MG63 (cell line): ENCODE data around the gene WDR38. TPM values are rescaled to one million over a fixed set of nuclear protein-coding genes. Genes with fewer than 3 reads are reported as not detected.
A peak's percentile ranks its signal among the peaks of the same experiment; 100 is the strongest.

Experiments
- DNase-seq: peaks from one replicate; pipeline ENCODE4 v3.0.0-alpha.2; 2020
- H3K27me3 ChIP-seq: fragments of 250-450 bp; sonication (Bioruptor Pico); 2 replicates; pipeline ENCODE4 v1.5.1; 2020; ENCODE audit warnings: mild to moderate bottlenecking, moderate library complexity
- H3K36me3 ChIP-seq: fragments of 250-450 bp; sonication (Bioruptor Pico); 2 replicates; pipeline ENCODE4 v1.5.1; 2020; ENCODE audit warnings: mild to moderate bottlenecking, moderate library complexity
- H3K4me3 ChIP-seq: fragments of 250-450 bp; sonication (Bioruptor Pico); 2 replicates; pipeline ENCODE4 v1.5.1; 2020; ENCODE audit warnings: mild to moderate bottlenecking, moderate library complexity
- H3K9me3 ChIP-seq: fragments of 250-450 bp; sonication (Bioruptor Pico); 2 replicates; pipeline ENCODE4 v1.5.1; 2020; ENCODE audit warnings: mild to moderate bottlenecking, moderate library complexity
- total RNA-seq: library from RNA; depleted of rRNA; stranded (reverse); fragments of >200 nt; shearing (Covaris generic); gene quantifications from 2 replicates; pipeline ENCODE4 v1.2.3, GENCODE V29; 2014; ENCODE audit warnings: low replicate concordance

WDR38 gene
- total RNA-seq, 1 experiment from 2014 or later, result not detected

- no peak for DNase-seq
- no peak overlapping the region for H3K4me3 ChIP-seq
- no peaks in the 10 kb centered on the region for H3K27me3 ChIP-seq
- no peaks in the 10 kb centered on the region for H3K9me3 ChIP-seq
- no peaks in the 10 kb centered on the region for H3K36me3 ChIP-seq
Measured at GRCh38 chr9:124849801-124850200, 3.5 kb upstream of the WDR38 start.

GRCh38 chr9:124852121-124852828, 985 bp upstream of the WDR38 start:
- no peaks in the 10 kb centered on the region for H3K9me3 ChIP-seq
- no peak overlapping the region for H3K4me3 ChIP-seq
- no peaks in the 10 kb centered on the region for H3K27me3 ChIP-seq
- no peak for DNase-seq
- H3K36me3 ChIP-seq, result peaks cover 12% of the 10 kb centered on the region

GRCh38 chr9:124853605-124854143, 414 bp downstream of the WDR38 start:
- no peak for DNase-seq
- no peaks in the 10 kb centered on the region for H3K9me3 ChIP-seq
- no peaks in the 10 kb centered on the region for H3K27me3 ChIP-seq
- peak overlapping the region; percentile 36 for H3K4me3 ChIP-seq
- H3K36me3 ChIP-seq, result peaks cover 26% of the 10 kb centered on the region

GRCh38 chr9:124854161-124854560, 901 bp downstream of the WDR38 start:
- Histone ChIP-seq H3K9me3 (no peaks in the 10 kb centered on the region), H3K4me3 (no peak overlapping the region), H3K36me3 (peaks cover 30% of the 10 kb centered on the region), H3K27me3 (no peaks in the 10 kb centered on the region)
- DNase-seq, result no peak

- no peak overlapping the region for H3K4me3 ChIP-seq
- DNase-seq, result no peak
- peaks cover 37% of the 10 kb centered on the region for H3K36me3 ChIP-seq
- H3K27me3 ChIP-seq, result no peaks in the 10 kb centered on the region
- no peaks in the 10 kb centered on the region for H3K9me3 ChIP-seq
Measured at GRCh38 chr9:124854822-124855221, 1.6 kb downstream of the WDR38 start.

- Histone ChIP-seq H3K9me3 (no peaks in the 10 kb centered on the region), H3K27me3 (no peaks in the 10 kb centered on the region), H3K36me3 (peaks cover 44% of the 10 kb centered on the region), H3K4me3 (no peak overlapping the region)
- no peak for DNase-seq
Measured at GRCh38 chr9:124855566-124855943, 2.3 kb downstream of the WDR38 start.

- Histone ChIP-seq H3K36me3 (peaks cover 50% of the 10 kb centered on the region), H3K4me3 (no peak overlapping the region)
- peak; percentile 43 for DNase-seq
Measured at GRCh38 chr9:124855944-124856765, 2.9 kb downstream of the WDR38 start.

GRCh38 chr9:124857533-124858162, 4.4 kb downstream of the WDR38 start:
- Histone ChIP-seq H3K9me3 (no peaks in the 10 kb centered on the region), H3K36me3 (peaks cover 55% of the 10 kb centered on the region), H3K27me3 (no peaks in the 10 kb centered on the region), H3K4me3 (no peak overlapping the region)
- DNase-seq, result no peak

More at GRCh38 chr9:124855944-124856765, 2.9 kb downstream of the WDR38 start:
- H3K27me3 ChIP-seq, result no peaks in the 10 kb centered on the region
- no peaks in the 10 kb centered on the region for H3K9me3 ChIP-seq

GRCh38 chr9:124858330-124859046, 5.2 kb downstream of the WDR38 start:
- no peak for DNase-seq
- no peaks in the 10 kb centered on the region for H3K9me3 ChIP-seq
- peaks cover 55% of the 10 kb centered on the region for H3K36me3 ChIP-seq
- no peak overlapping the region for H3K4me3 ChIP-seq
- no peaks in the 10 kb centered on the region for H3K27me3 ChIP-seq

- H3K36me3 ChIP-seq, result peaks cover 55% of the 10 kb centered on the region
- no peaks in the 10 kb centered on the region for H3K9me3 ChIP-seq
- H3K27me3 ChIP-seq, result no peaks in the 10 kb centered on the region
- H3K4me3 ChIP-seq, result peak overlapping the region; percentile 73
- no peak for DNase-seq
Measured at GRCh38 chr9:124859803-124860581, 6.7 kb downstream of the WDR38 start.

GRCh38 chr9:124860582-124861341, 7.5 kb downstream of the WDR38 start:
- Histone ChIP-seq H3K4me3 (peak overlapping the region; percentile 73), H3K27me3 (no peaks in the 10 kb centered on the region), H3K36me3 (peaks cover 55% of the 10 kb centered on the region), H3K9me3 (no peaks in the 10 kb centered on the region)
- DNase-seq, result no peak

- Histone ChIP-seq H3K36me3 (peaks cover 50% of the 10 kb centered on the region), H3K4me3 (peak within 1 kb of the TSS; percentile 73), H3K27me3 (no peaks in the 10 kb centered on the region), H3K9me3 (no peaks in the 10 kb centered on the region)
- DNase-seq, result peak; percentile 95
Measured at GRCh38 chr9:124861342-124862229, 8.3 kb downstream of the WDR38 start, which contains the start of the genes ARPC5L and RPL35. ARPC5L (plus strand) TSS chr9:124862130; CDS start chr9:124869291, 7,161 bp downstream. RPL35 (minus strand) TSS chr9:124861957; CDS start chr9:124861912, 45 bp downstream.

GRCh38 chr9:124863371-124863871, 10.2 kb downstream of the WDR38 start:
- H3K4me3 ChIP-seq, result no peak overlapping the region; the same call in 1 of the 2 replicates
- DNase-seq, result no peak
- H3K27me3 ChIP-seq, result no peaks in the 10 kb centered on the region
- H3K36me3 ChIP-seq, result peaks cover 32% of the 10 kb centered on the region
- H3K9me3 ChIP-seq, result no peaks in the 10 kb centered on the region
